ENCODE results near the gene NANP.
"Not testable (repeated sequence)": the region's sequence is repeated elsewhere in the genome, so short reads cannot be mapped to it uniquely, and the experiment has no call there.

NANP gene

GRCh38 chr20:25605148-25605547 lies 18.7 kb downstream of the NANP start:
- no peak for DNase-seq

GRCh38 chr20:25604611-25605010 lies 19.2 kb downstream of the NANP start:
- no peak for DNase-seq

- not testable (repeated sequence) for DNase-seq
Measured at GRCh38 chr20:25602914-25603309, 20.9 kb downstream of the NANP start.

- DNase-seq: not testable (repeated sequence)
Measured at GRCh38 chr20:25602191-25602913, 21.5 kb downstream of the NANP start.

GRCh38 chr20:25601659-25602058 lies 22.2 kb downstream of the NANP start:
- DNase-seq: no peak

GRCh38 chr20:25600632-25601031 lies 23.2 kb downstream of the NANP start:
- DNase-seq: no peak

- no peak for DNase-seq
Measured at GRCh38 chr20:25592135-25592852, 31.5 kb downstream of the NANP start.

GRCh38 chr20:25590778-25591177 lies 33.0 kb downstream of the NANP start:
- DNase-seq: not testable (repeated sequence)

GRCh38 chr20:25588491-25588890 lies 35.3 kb downstream of the NANP start:
- no peak for DNase-seq

- no peak for DNase-seq
Measured at GRCh38 chr20:25587536-25587935, 36.3 kb downstream of the NANP start.

GRCh38 chr20:25586877-25587276 lies 36.9 kb downstream of the NANP start:
- no peak for DNase-seq

- peak; percentile 28 to 37 for DNase-seq
Measured at GRCh38 chr20:25584905-25585704, 38.7 kb downstream of the NANP start, which contains the start of gene NINL. Gene NINL (minus strand): TSS chr20:25585531. CDS start chr20:25526587, 58,944 bp downstream.

GRCh38 chr20:25583607-25584006 lies 40.2 kb downstream of the NANP start:
- not testable (repeated sequence) for DNase-seq

- DNase-seq: no peak
Measured at GRCh38 chr20:25580711-25581110, 43.1 kb downstream of the NANP start.

GRCh38 chr20:25579081-25579770 lies 44.6 kb downstream of the NANP start:
- DNase-seq: no peak

GRCh38 chr20:25576783-25577530 lies 46.9 kb downstream of the NANP start:
- DNase-seq: no peak

- no peak for DNase-seq
Measured at GRCh38 chr20:25574411-25574810, 49.4 kb downstream of the NANP start.

- DNase-seq: no peak
Measured at GRCh38 chr20:25573288-25574251, 50.2 kb downstream of the NANP start.

GRCh38 chr20:25571817-25572216 lies 52.0 kb downstream of the NANP start:
- DNase-seq: no peak

- DNase-seq: no peak
Measured at GRCh38 chr20:25571240-25571639, 52.6 kb downstream of the NANP start.

- no peak for DNase-seq
Measured at GRCh38 chr20:25570148-25570530, 53.7 kb downstream of the NANP start.

Data from stimulated activated CD4-positive, alpha-beta T cell treated with anti-CD3 and anti-CD28 coated beads, Interleukin-2, amount 100 ng/mL, for 48 hours (primary cell).